Parathyroid adenoma (tissue), 2 donors: ENCODE results near the gene TCF25.
A peak's percentile ranks its signal among the peaks of the same experiment; 100 is the strongest.

Experiments
- H2AFZ ChIP-seq: fragments of 300-600 bp; sonication (generic); one replicate; pipeline ENCODE4 v1.7.0; 2017; ENCODE audit warnings: antibody characterized with exemption, mild to moderate bottlenecking
- H3K27ac ChIP-seq: fragments of 300-600 bp; sonication (generic); one replicate; pipeline ENCODE4 v1.7.0; 2017
- H3K27me3 ChIP-seq: fragments of 300-600 bp; sonication (generic); one replicate; pipeline ENCODE4 v1.7.0; 2017; ENCODE audit warnings: low read length; ENCODE audit not compliant: control insufficient read depth, insufficient read depth
- H3K36me3 ChIP-seq: fragments of 300-600 bp; sonication (generic); one replicate; pipeline ENCODE4 v1.7.0; 2017; ENCODE audit warnings: low read length; ENCODE audit not compliant: control insufficient read depth, insufficient read depth
- H3K4me1 ChIP-seq: fragments of 300-600 bp; sonication (generic); one replicate; pipeline ENCODE4 v1.7.0; 2017; ENCODE audit warnings: control low read depth
- H3K4me2 ChIP-seq: fragments of 300-600 bp; sonication (generic); one replicate; pipeline ENCODE4 v1.7.0; 2017; ENCODE audit warnings: low read length
- H3K4me3 ChIP-seq: fragments of 300-600 bp; sonication (generic); one replicate; pipeline ENCODE4 v1.7.0; 2017; ENCODE audit warnings: low read depth, low read length
- H3K79me2 ChIP-seq: fragments of 300-600 bp; sonication (generic); one replicate; pipeline ENCODE4 v1.7.0; 2017; ENCODE audit warnings: control low read depth
- H3K9ac ChIP-seq: fragments of 300-600 bp; sonication (generic); one replicate; pipeline ENCODE4 v1.7.0; 2017; ENCODE audit warnings: mild to moderate bottlenecking
- H3K9me3 ChIP-seq: fragments of 300-600 bp; sonication (generic); one replicate; pipeline ENCODE4 v1.7.0; 2017; ENCODE audit warnings: low read length; ENCODE audit not compliant: control insufficient read depth
- TF ChIP-seq, protein P1 (sequence below): fragments of 300-600 bp; sonication (generic); IDR thresholded peaks from one replicate; pipeline ENCODE4 v1.7.0; 2017; ENCODE audit warnings: antibody characterized with exemption, mild to moderate bottlenecking
- donor health status: primary hyperparathyroidism.

TCF25 gene

GRCh38 chr16:89909777-89910716 lies 36.7 kb downstream of the TCF25 start:
- Histone ChIP-seq H2AFZ (no peak overlapping the region), H3K4me3 (no peak overlapping the region), H3K9ac (no peak overlapping the region), H3K79me2 (no peaks in the 10 kb centered on the region), H3K27ac (no peak overlapping the region), H3K4me1 (no peaks in the 10 kb centered on the region), H3K27me3 (no peaks in the 10 kb centered on the region), H3K36me3 (no peaks in the 10 kb centered on the region), H3K4me2 (no peak overlapping the region), H3K9me3 (no peaks in the 10 kb centered on the region)
- TF ChIP-seq, protein P1, sequence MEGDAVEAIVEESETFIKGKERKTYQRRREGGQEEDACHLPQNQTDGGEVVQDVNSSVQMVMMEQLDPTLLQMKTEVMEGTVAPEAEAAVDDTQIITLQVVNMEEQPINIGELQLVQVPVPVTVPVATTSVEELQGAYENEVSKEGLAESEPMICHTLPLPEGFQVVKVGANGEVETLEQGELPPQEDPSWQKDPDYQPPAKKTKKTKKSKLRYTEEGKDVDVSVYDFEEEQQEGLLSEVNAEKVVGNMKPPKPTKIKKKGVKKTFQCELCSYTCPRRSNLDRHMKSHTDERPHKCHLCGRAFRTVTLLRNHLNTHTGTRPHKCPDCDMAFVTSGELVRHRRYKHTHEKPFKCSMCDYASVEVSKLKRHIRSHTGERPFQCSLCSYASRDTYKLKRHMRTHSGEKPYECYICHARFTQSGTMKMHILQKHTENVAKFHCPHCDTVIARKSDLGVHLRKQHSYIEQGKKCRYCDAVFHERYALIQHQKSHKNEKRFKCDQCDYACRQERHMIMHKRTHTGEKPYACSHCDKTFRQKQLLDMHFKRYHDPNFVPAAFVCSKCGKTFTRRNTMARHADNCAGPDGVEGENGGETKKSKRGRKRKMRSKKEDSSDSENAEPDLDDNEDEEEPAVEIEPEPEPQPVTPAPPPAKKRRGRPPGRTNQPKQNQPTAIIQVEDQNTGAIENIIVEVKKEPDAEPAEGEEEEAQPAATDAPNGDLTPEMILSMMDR = peak; percentile 79

DNA sequence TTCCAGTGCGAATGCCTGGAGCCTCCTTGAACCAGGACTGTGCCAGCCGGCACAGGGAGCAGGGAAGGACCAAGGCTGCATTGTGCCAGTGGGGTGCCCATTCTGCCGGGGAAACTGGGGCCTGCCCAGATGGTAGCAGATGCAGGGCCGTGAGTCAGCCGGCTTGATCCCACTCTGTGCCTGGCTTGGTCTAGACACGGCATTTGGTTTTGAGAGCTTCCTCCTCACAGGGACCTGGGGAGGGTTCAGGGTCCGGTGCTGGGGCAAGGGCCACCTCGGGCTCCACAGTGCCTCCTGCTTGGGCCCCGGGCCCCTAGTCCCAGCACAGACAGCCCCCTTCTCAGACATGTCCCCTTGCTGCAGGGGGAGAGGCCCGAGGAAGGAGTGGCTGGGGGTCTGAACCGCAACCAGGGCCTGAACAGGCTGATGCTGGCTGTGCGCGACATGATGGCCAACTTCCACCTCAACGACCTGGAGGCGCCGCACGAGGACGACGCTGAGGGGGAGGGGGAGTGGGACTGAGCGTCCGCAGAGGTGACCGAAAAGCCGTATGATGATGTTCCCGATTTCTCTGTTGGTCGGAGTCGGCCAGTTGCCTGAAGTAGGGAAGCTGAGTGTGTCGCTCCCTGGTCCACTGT lies 37.4 kb downstream of the TCF25 start:
- Histone ChIP-seq H3K9ac (no peak overlapping the region), H3K36me3 (no peaks in the 10 kb centered on the region), H2AFZ (no peak overlapping the region), H3K27me3 (no peaks in the 10 kb centered on the region), H3K4me1 (no peaks in the 10 kb centered on the region), H3K4me3 (no peak overlapping the region), H3K79me2 (no peaks in the 10 kb centered on the region), H3K4me2 (no peak overlapping the region), H3K9me3 (no peaks in the 10 kb centered on the region), H3K27ac (no peak overlapping the region)
- TF ChIP-seq, protein P1 = no peak

GRCh38 chr16:89911375-89911774 lies 38.0 kb downstream of the TCF25 start:
- TF ChIP-seq, protein P1 = no peak
- no peaks in the 10 kb centered on the region for H3K36me3 ChIP-seq
- H3K79me2 ChIP-seq = no peaks in the 10 kb centered on the region
- no peak overlapping the region for H3K4me2 ChIP-seq
- H3K9me3 ChIP-seq = no peaks in the 10 kb centered on the region
- H3K27ac ChIP-seq = no peak overlapping the region
- H2AFZ ChIP-seq = no peak overlapping the region
- H3K4me3 ChIP-seq = no peak overlapping the region
- no peaks in the 10 kb centered on the region for H3K27me3 ChIP-seq
- no peak overlapping the region for H3K9ac ChIP-seq
- H3K4me1 ChIP-seq = no peaks in the 10 kb centered on the region

DNA sequence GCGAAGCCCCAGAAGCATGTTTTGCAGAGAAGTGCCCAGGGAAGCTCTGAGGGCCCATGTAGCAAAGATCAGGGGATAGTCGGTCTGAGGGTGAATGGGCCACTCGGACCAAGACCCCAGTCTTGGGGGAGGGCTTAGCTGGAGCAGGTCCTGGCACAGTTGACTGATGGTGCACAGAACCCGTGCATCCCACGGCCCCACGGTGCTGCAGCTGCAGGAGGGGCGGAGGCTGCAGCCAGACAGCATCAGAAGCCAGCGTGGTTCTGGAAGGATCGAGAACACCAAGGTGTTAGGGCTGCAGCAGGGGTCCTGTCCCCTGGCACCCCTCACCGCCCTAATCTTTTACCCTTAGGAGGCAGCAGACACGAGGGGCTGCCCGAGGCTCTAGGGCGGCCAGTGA lies 38.8 kb downstream of the TCF25 start:
- Histone ChIP-seq H3K4me2 (no peak overlapping the region), H3K27ac (no peak overlapping the region), H3K9me3 (no peaks in the 10 kb centered on the region), H3K27me3 (no peaks in the 10 kb centered on the region), H3K36me3 (no peaks in the 10 kb centered on the region), H3K4me1 (no peaks in the 10 kb centered on the region), H3K9ac (no peak overlapping the region), H3K4me3 (no peak overlapping the region), H2AFZ (no peak overlapping the region), H3K79me2 (no peaks in the 10 kb centered on the region)
- TF ChIP-seq, protein P1 = no peak
